Hepatic stellate cell (primary cell): ENCODE data around the gene SUSD2.

Source experiments
- DNase-seq: peaks from one replicate; pipeline ENCODE4 v3.0.0; 2011; ENCODE audit warnings: low spot score

The SUSD2 gene

GRCh38 chr22:24153959-24154358 lies 27.3 kb upstream of the SUSD2 start:
- DNase-seq, result no peak

GRCh38 chr22:24154826-24155225 lies 26.5 kb upstream of the SUSD2 start:
- DNase-seq, result no peak

- DNase-seq, result peak; percentile 87
Measured at GRCh38 chr22:24155627-24156140, 25.6 kb upstream of the SUSD2 start.

GRCh38 chr22:24156141-24156912 lies 25.0 kb upstream of the SUSD2 start:
- DNase-seq, result peak; percentile 77

- DNase-seq, result peak; percentile 93
Measured at GRCh38 chr22:24156913-24157821, 24.1 kb upstream of the SUSD2 start.

- DNase-seq, result no peak
Measured at GRCh38 chr22:24157822-24158135, 23.5 kb upstream of the SUSD2 start.

GRCh38 chr22:24159650-24160049 lies 21.6 kb upstream of the SUSD2 start:
- no peak for DNase-seq

- no peak for DNase-seq
Measured at GRCh38 chr22:24160546-24160945, 20.7 kb upstream of the SUSD2 start.

- no peak for DNase-seq
Measured at GRCh38 chr22:24161485-24161884, 19.8 kb upstream of the SUSD2 start.

- no peak for DNase-seq
Measured at GRCh38 chr22:24161909-24162308, 19.4 kb upstream of the SUSD2 start.

- no peak for DNase-seq
Measured at GRCh38 chr22:24162436-24162835, 18.9 kb upstream of the SUSD2 start.

- no peak for DNase-seq
Measured at GRCh38 chr22:24164243-24164642, 17.0 kb upstream of the SUSD2 start.

GRCh38 chr22:24164940-24165339 lies 16.3 kb upstream of the SUSD2 start:
- DNase-seq, result no peak

GRCh38 chr22:24165673-24166072 lies 15.6 kb upstream of the SUSD2 start:
- no peak for DNase-seq

GRCh38 chr22:24166811-24167210 lies 14.5 kb upstream of the SUSD2 start:
- DNase-seq, result no peak

- DNase-seq, result no peak
Measured at GRCh38 chr22:24169439-24170058, 11.7 kb upstream of the SUSD2 start.

GRCh38 chr22:24170188-24170587 lies 11.1 kb upstream of the SUSD2 start:
- DNase-seq, result no peak

GRCh38 chr22:24170632-24171031 lies 10.7 kb upstream of the SUSD2 start:
- DNase-seq, result no peak

GRCh38 chr22:24171822-24172221 lies 9.5 kb upstream of the SUSD2 start:
- DNase-seq, result no peak

- DNase-seq, result peak; percentile 91
Measured at GRCh38 chr22:24175160-24175808, 6.0 kb upstream of the SUSD2 start.

GRCh38 chr22:24176040-24176439 lies 5.2 kb upstream of the SUSD2 start:
- no peak for DNase-seq

GRCh38 chr22:24176630-24177029 lies 4.7 kb upstream of the SUSD2 start:
- DNase-seq, result no peak
